HepG2 (cell line): ENCODE data around the gene MAB21L4. TPM values are rescaled to one million over a fixed set of nuclear protein-coding genes. Genes with fewer than 3 reads are reported as not detected.

ENCODE experiments used
- ELK4 ChIP-seq: sonication (generic); formaldehyde crosslinking; IDR thresholded peaks from 2 replicates; pipeline ENCODE4 v1.9.0; 2021; ENCODE audit warnings: missing genetic modification reagents, borderline replicate concordance
- HMG20A ChIP-seq: IDR thresholded peaks from 2 replicates; pipeline ENCODE4 v1.6.1; 2016; ENCODE audit warnings: borderline replicate concordance
- HOXA9 ChIP-seq: sonication (generic); formaldehyde crosslinking; IDR thresholded peaks from 2 replicates; pipeline ENCODE4 v1.8.1; 2022; ENCODE audit warnings: missing genetic modification reagents, mild to moderate bottlenecking, moderate library complexity, borderline replicate concordance
- KAT7 ChIP-seq: IDR thresholded peaks from 2 replicates; pipeline ENCODE4 v1.6.1; 2018; ENCODE audit warnings: borderline replicate concordance, missing compliant biosample characterization
- KMT2B ChIP-seq: IDR thresholded peaks from 2 replicates; pipeline ENCODE4 v1.6.1; 2016; ENCODE audit warnings: missing genetic modification reagents, missing compliant biosample characterization
- MTF1 ChIP-seq: sonication (generic); formaldehyde crosslinking; IDR thresholded peaks from 2 replicates; pipeline ENCODE4 v1.5.0; 2020; ENCODE audit warnings: missing genetic modification reagents
- MYNN ChIP-seq: sonication (generic); formaldehyde crosslinking; IDR thresholded peaks from 2 replicates; pipeline ENCODE4 v1.4.0; 2020; ENCODE audit warnings: mild to moderate bottlenecking, low read depth, missing genetic modification reagents
- PATZ1 ChIP-seq: sonication (generic); formaldehyde crosslinking; IDR thresholded peaks from 2 replicates; pipeline ENCODE4 v1.4.0; 2020; ENCODE audit warnings: missing genetic modification reagents
- REST ChIP-seq, 2 experiments: IDR thresholded peaks; 2 replicates each; pipeline ENCODE4 v1.6.1; 2011 to 2012; ENCODE audit warnings: low read length in 2 of 2, borderline replicate concordance in 1 of 2, low read depth in 1 of 2, mild to moderate bottlenecking in 1 of 2, moderate library complexity in 1 of 2
- SMAD3 ChIP-seq: sonication (generic); formaldehyde crosslinking; IDR thresholded peaks from 2 replicates; pipeline ENCODE4 v1.4.0; 2020; ENCODE audit warnings: missing genetic modification reagents
- SP1 ChIP-seq, 2 experiments: fragments of 450-650 bp in 1 of 2; sonication (generic) in 1 of 2; formaldehyde crosslinking in 1 of 2; IDR thresholded peaks; 2 replicates each; pipeline versions ENCODE4 v1.4.0 to v1.6.1; 2016 to 2020; ENCODE audit warnings: missing genetic modification reagents in 1 of 2
- ZFY ChIP-seq: sonication (generic); formaldehyde crosslinking; IDR thresholded peaks from 2 replicates; pipeline ENCODE4 v1.4.0; 2020; ENCODE audit warnings: missing genetic modification reagents
- ZNF276 ChIP-seq: sonication (generic); formaldehyde crosslinking; IDR thresholded peaks from 2 replicates; pipeline ENCODE4 v1.4.0; 2020; ENCODE audit warnings: mild to moderate bottlenecking, low read depth, missing genetic modification reagents
- ZNF337 ChIP-seq: sonication (generic); formaldehyde crosslinking; IDR thresholded peaks from 2 replicates; pipeline ENCODE4 v1.5.1; 2020; ENCODE audit warnings: missing genetic modification reagents, low read depth, mild to moderate bottlenecking, borderline replicate concordance
- ZNF652 ChIP-seq: IDR thresholded peaks from 2 replicates; pipeline ENCODE4 v1.6.1; 2016; ENCODE audit warnings: low read depth, borderline replicate concordance
- ZNF672 ChIP-seq: sonication (generic); formaldehyde crosslinking; IDR thresholded peaks from 2 replicates; pipeline ENCODE4 v1.8.1; 2022; ENCODE audit warnings: missing genetic modification reagents
- ZNF746 ChIP-seq: sonication (generic); formaldehyde crosslinking; IDR thresholded peaks from 2 replicates; pipeline ENCODE4 v1.8.0; 2022; ENCODE audit warnings: mild to moderate bottlenecking, missing genetic modification reagents
- ZNF839 ChIP-seq: sonication (generic); formaldehyde crosslinking; IDR thresholded peaks from 2 replicates; pipeline ENCODE4 v1.4.0; 2020; ENCODE audit warnings: missing genetic modification reagents, mild to moderate bottlenecking, borderline replicate concordance
- ZZZ3 ChIP-seq: sonication (generic); formaldehyde crosslinking; IDR thresholded peaks from 2 replicates; pipeline ENCODE4 v1.4.0; 2020; ENCODE audit warnings: missing genetic modification reagents, mild to moderate bottlenecking, borderline replicate concordance
- polyA plus RNA-seq, 8 experiments: library from polyadenylated mRNA; depleted of rRNA in 3 of 8; stranded (reverse) in 7 of 8; unstranded in 1 of 8; fragments of >200 nt; fragmentation: Illumina TruSeq in 4 of 8; extraction: Trizol in 4 of 8; gene quantifications; 2 replicates each; pipeline versions ENCODE4 v1.2.1 to v1.2.3, GENCODE V29; 2011 to 2016; ENCODE audit warnings: low read depth in 4 of 8, missing spikeins in 1 of 8, mixed read lengths in 1 of 8; ENCODE audit not compliant: insufficient read depth in 1 of 8
- total RNA-seq, 5 experiments: library from RNA; depleted of rRNA; stranded (reverse); fragments of >200 nt; fragmentation: Illumina TruSeq; extraction: Trizol; gene quantifications; 2 replicates each; pipeline ENCODE4 v1.2.3, GENCODE V29; 2016; ENCODE audit warnings: low read depth in 1 of 5

MAB21L4 gene
- total and polyA plus RNA-seq, 2 of the 13 experiments (the other 11 are each of a cell fraction or from before 2014, with no cell fraction given), result 3.0 to 14.0 TPM

- TF ChIP-seq HOXA9 (CRISPR knock-in tag), result no peak
- TF ChIP-seq ZFY, result peak; percentile 94
- TF ChIP-seq ZNF337 (CRISPR knock-in tag), result no peak
- peak; percentile 90; the same call in 1 of the 2 replicates for TF ChIP-seq ZNF276 (CRISPR knock-in tag)
- no peak for TF ChIP-seq ZNF672 (CRISPR knock-in tag)
- TF ChIP-seq ZZZ3 (CRISPR knock-in tag), result peak; percentile 83; the same call in 1 of the 2 replicates
- TF ChIP-seq ZNF839 (CRISPR knock-in tag), result no peak; the same call in 1 of the 2 replicates
- TF ChIP-seq MTF1 (CRISPR knock-in tag), result no peak
- peak; percentile 94 for TF ChIP-seq KAT7 (CRISPR knock-in tag)
- TF ChIP-seq PATZ1 (CRISPR knock-in tag), result peak; percentile 100
- peak in 1 of 2 experiments; percentile 22; a peak in 1 of 4 replicates for TF ChIP-seq REST (IDR thresholded peaks at IDR 0.05; ENCODE audit: borderline replicate concordance in 1 of 2, low read depth in 1 of 2, low read length in 2 of 2)
- TF ChIP-seq SMAD3, result peak; percentile 74; the same call in 1 of the 2 replicates
- 0 out of 2 replicates have a peak, but pooled peaks have one; percentile 57 for TF ChIP-seq KMT2B (CRISPR knock-in tag)
- TF ChIP-seq MYNN (CRISPR knock-in tag), result 0 out of 2 replicates have a peak, but pooled peaks have one; percentile 5
- TF ChIP-seq ZNF652 (CRISPR knock-in tag), result no peak; the same call in 1 of the 2 replicates
- no peak for TF ChIP-seq ELK4 (CRISPR knock-in tag)
- TF ChIP-seq SP1 (IDR thresholded peaks at IDR 0.05), result no peak
- TF ChIP-seq SP1 (CRISPR knock-in tag; IDR thresholded peaks at IDR 0.05), result peak; percentile 62
- peak; percentile 81 for TF ChIP-seq HMG20A (CRISPR knock-in tag)
- peak; percentile 100 for TF ChIP-seq ZNF746
Measured at GRCh38 chr2:240873805-240874714, 21.9 kb downstream of the MAB21L4 start (continued).
